Right lobe of liver (tissue), 4 donors: ENCODE data around the gene PGC.

ENCODE experiments used
- CTCF ChIP-seq, 4 donors: fragments of 200-600 bp in 3 of 4; fragments of 450-650 bp in 1 of 4; IDR thresholded peaks; one replicate each; pipeline versions ENCODE4 v1.5.1 to v1.8.0; 2016 to 2022; ENCODE audit warnings: antibody characterized with exemption in 4 of 4, mild to moderate bottlenecking in 2 of 4
- POLR2A ChIP-seq: fragments of 450-650 bp; IDR thresholded peaks from one replicate; pipeline ENCODE4 v1.6.1; 2017; ENCODE audit warnings: antibody characterized with exemption, mild to moderate bottlenecking
- donor health status: DM: no; HTN: no; CAD: no.
- donor health status: DM: no; HTN: no; CAD: no.
- donor health status: DM: no; HTN: yes; CAD: no.

- TF ChIP-seq CTCF (IDR thresholded peaks at IDR 0.05) (no peak), POLR2A (no peak)
Observed at GRCh38 chr6:41769376-41769775, 22.2 kb upstream of the PGC start.
